Upper lobe of left lung (tissue), 6 donors: ENCODE measurements around the gene RUNX1. TPM values are rescaled to one million over a fixed set of nuclear protein-coding genes. Genes with fewer than 3 reads are reported as not detected.
A peak's percentile ranks its signal among the peaks of the same experiment; 100 is the strongest.

ENCODE experiments used
- ATAC-seq, 2 donors: fragments of 200-7000 bp; cut with Tn5 transposase; one replicate each; pipeline ENCODE4 v1.9.1; 2022; ENCODE audit warnings: mild to moderate bottlenecking in 2 of 2, moderate library complexity in 2 of 2; ENCODE audit not compliant: low FRiP score in 2 of 2
- DNase-seq, 2 donors: peaks; one replicate each; pipeline ENCODE4 v3.0.0-alpha.2; 2019 to 2020
- H3K27ac ChIP-seq, 4 donors: fragments of 200-600 bp; sonication (generic); one replicate each; pipeline ENCODE4 v1.5.1; 2016 to 2019
- H3K27me3 ChIP-seq, 4 donors: fragments of 200-600 bp; sonication (generic); one replicate each; pipeline ENCODE4 v1.5.1; 2017 to 2019
- H3K36me3 ChIP-seq, 4 donors: fragments of 200-600 bp; sonication (generic); one replicate each; pipeline ENCODE4 v1.5.1; 2016 to 2019
- H3K4me1 ChIP-seq, 4 donors: fragments of 200-600 bp; sonication (generic); one replicate each; pipeline ENCODE4 v1.5.1; 2018 to 2019
- H3K4me3 ChIP-seq, 4 donors: fragments of 200-600 bp; sonication (generic); one replicate each; pipeline ENCODE4 v1.5.1; 2017 to 2019; ENCODE audit warnings: mild to moderate bottlenecking in 2 of 4, moderate library complexity in 1 of 4
- H3K9me3 ChIP-seq, 4 donors: fragments of 200-600 bp; sonication (generic); one replicate each; pipeline ENCODE4 v1.5.1; 2018 to 2019
- EP300 ChIP-seq, 4 donors: sonication (generic); formaldehyde crosslinking; IDR thresholded peaks; one replicate each; pipeline ENCODE4 v1.5.1; 2017; ENCODE audit warnings: antibody characterized with exemption in 4 of 4, control low read depth in 2 of 4
- POLR2A ChIP-seq, 4 donors: fragments of 450-650 bp; IDR thresholded peaks; one replicate each; pipeline ENCODE4 v1.5.1; 2016 to 2017; ENCODE audit warnings: antibody characterized with exemption in 4 of 4, mild to moderate bottlenecking in 2 of 4
- POLR2AphosphoS5 ChIP-seq, 2 donors: sonication (generic); formaldehyde crosslinking; IDR thresholded peaks; one replicate each; pipeline ENCODE4 v1.5.1; 2017; ENCODE audit warnings: antibody characterized with exemption in 2 of 2
- WGBS, 2 donors: methylation state at CpG; one replicate each; pipeline ENCODE4 v1.1.5; 2017 to 2018; 5-methylcytosine and 5-hydroxymethylcytosine counted together
- total RNA-seq, 6 donors: library from RNA; depleted of rRNA in 4 of 6; stranded (reverse); fragments of >200 nt in 4 of 6; gene quantifications; one replicate each; pipeline versions ENCODE4 v1.1.0 to v1.2.1, GENCODE V29; 2016 to 2021
- TF ChIP-seq, protein P1 (sequence below), 6 experiments: fragments of 450-650 bp in 4 of 6; fragments of 200-600 bp in 2 of 6; sonication (generic) in 2 of 6; IDR thresholded peaks; one replicate each; pipeline ENCODE4 v1.5.1; 2016 to 2019; ENCODE audit warnings: antibody characterized with exemption in 6 of 6
- donor health status: DM: no; HTN: no; CAD: no; lungs with moderate emphysema.
- donor health status: DM: no; HTN: yes; CAD: no; lungs with severe emphysema.

RUNX1 gene
- total RNA-seq, 6 donors from 2014 or later: 62.2 to 252 (median 98.2) TPM

DNA sequence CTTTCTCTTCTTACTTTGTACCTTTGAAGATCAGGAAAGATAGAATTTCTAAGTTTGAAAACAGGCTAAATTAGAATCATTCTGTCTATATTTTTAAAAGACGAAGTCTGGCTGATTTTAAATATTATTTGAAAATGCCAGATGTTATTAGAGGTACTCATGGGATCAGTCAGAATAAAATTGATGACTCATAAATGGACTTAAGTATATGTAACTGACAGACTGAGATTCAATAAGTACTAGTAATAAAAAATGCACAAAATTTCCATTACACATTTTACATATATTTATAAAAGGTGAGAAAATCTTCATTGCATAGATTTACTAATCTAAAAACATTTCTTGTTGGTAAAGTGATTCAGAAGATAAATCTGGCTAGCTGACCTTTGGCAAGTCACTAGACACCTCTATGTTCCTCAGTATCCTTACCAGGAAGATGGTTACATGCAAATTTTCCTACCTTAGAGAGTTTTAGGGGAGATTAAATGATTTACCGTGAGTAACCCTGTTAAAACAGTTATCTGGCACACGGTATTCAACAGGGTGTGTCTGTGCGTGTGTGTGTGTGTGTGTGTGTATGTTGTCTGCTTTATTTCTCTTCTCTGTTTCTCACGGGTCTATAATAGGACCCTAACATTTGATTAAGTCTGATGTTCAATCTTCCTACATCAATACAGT, 189.0 kb downstream of the RUNX1 start:
- H3K36me3 ChIP-seq: peaks cover 30 to 70% (median 46%) of the 10 kb centered on the region in 4 donors
- TF ChIP-seq POLR2AphosphoS5 (IDR thresholded peaks at IDR 0.05) (no peak), POLR2A (IDR thresholded peaks at IDR 0.05) (no peak), EP300 (IDR thresholded peaks at IDR 0.05) (no peak)
- TF ChIP-seq, protein P1, sequence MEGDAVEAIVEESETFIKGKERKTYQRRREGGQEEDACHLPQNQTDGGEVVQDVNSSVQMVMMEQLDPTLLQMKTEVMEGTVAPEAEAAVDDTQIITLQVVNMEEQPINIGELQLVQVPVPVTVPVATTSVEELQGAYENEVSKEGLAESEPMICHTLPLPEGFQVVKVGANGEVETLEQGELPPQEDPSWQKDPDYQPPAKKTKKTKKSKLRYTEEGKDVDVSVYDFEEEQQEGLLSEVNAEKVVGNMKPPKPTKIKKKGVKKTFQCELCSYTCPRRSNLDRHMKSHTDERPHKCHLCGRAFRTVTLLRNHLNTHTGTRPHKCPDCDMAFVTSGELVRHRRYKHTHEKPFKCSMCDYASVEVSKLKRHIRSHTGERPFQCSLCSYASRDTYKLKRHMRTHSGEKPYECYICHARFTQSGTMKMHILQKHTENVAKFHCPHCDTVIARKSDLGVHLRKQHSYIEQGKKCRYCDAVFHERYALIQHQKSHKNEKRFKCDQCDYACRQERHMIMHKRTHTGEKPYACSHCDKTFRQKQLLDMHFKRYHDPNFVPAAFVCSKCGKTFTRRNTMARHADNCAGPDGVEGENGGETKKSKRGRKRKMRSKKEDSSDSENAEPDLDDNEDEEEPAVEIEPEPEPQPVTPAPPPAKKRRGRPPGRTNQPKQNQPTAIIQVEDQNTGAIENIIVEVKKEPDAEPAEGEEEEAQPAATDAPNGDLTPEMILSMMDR (IDR thresholded peaks at IDR 0.05): no peak
- ATAC-seq (no peak), DNase-seq (no peak)
- no peaks in the 10 kb centered on the region for H3K27me3 ChIP-seq
- no peak overlapping the region for H3K4me3 ChIP-seq
- peaks cover 4 to 14% (median 13%) of the 10 kb centered on the region in 4 donors for H3K4me1 ChIP-seq
- no peak overlapping the region for H3K27ac ChIP-seq
- 67 to 81% methylated on average over 5 of the region's 5 CpGs for WGBS, 2 donors
- H3K9me3 ChIP-seq: no peaks in the 10 kb centered on the region

DNA sequence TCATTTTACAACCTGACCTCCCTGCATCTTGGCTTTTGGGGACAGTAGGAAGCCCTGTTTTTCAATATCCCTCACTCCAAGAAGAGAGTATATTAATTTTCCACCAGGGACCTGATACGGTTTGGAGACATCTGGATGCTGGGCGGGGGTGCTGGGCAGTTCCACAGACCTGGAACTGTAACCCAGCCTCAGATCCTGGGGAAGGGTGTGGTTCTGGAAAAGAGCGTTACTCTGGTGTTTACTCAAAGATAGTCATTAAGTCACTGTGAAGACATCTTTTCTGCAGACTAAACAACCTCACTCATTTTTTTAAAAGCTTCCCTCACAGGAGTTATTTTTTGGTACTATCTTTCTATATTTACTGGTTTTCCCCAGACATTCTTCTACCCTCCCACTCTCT, 190.5 kb downstream of the RUNX1 start:
- H3K36me3 ChIP-seq: peaks cover 30 to 72% (median 48%) of the 10 kb centered on the region in 4 donors

DNA sequence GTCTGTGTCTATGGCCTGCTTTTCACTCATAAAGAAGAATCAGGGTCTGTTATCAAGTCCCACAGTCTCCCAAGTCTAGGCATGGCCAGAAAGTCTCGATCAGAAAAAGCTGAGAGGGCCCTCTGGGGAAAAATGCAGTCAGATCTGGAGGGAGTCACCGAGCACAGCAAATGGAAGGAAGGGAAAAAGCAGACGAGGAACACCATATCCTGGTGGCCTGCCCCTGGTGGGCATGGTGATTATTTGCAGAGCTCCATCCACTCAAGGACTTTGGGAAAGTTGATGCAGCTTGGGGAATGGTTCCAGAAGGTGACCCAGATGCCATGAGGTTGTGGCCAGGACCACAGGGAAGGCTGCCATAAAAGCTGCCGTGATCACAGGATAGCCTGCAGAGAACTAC, 191.2 kb downstream of the RUNX1 start:
- Histone ChIP-seq H3K4me1 (peaks cover 0 to 3% (median 0%) of the 10 kb centered on the region in 4 donors), H3K27me3 (no peaks in the 10 kb centered on the region), H3K36me3 (peaks cover 30 to 77% (median 53%) of the 10 kb centered on the region in 4 donors), H3K4me3 (no peak overlapping the region), H3K9me3 (no peaks in the 10 kb centered on the region), H3K27ac (no peak overlapping the region)
- no peak for DNase-seq
- no peak for ATAC-seq
- no peak for TF ChIP-seq POLR2A (IDR thresholded peaks at IDR 0.05)
- TF ChIP-seq EP300 (IDR thresholded peaks at IDR 0.05): no peak
- no peak for TF ChIP-seq POLR2AphosphoS5 (IDR thresholded peaks at IDR 0.05)
- TF ChIP-seq, protein P1 (IDR thresholded peaks at IDR 0.05): no peak
- 75 to 85% methylated on average over 4 of the region's 4 CpGs for WGBS, 2 donors

More for the DNA sequence above, 190.5 kb downstream of the RUNX1 start:
- Histone ChIP-seq H3K27me3 (no peaks in the 10 kb centered on the region), H3K27ac (no peak overlapping the region), H3K4me3 (no peak overlapping the region), H3K4me1 (peaks cover 0 to 3% (median under 1%) of the 10 kb centered on the region in 4 donors), H3K9me3 (no peaks in the 10 kb centered on the region)
- ATAC-seq: peak in 1 of 2 donors; percentile 87
- WGBS, 2 donors: 59 to 69% methylated on average over 3 of the region's 3 CpGs
- no peak for DNase-seq
- TF ChIP-seq, protein P1 (IDR thresholded peaks at IDR 0.05): no peak

DNA sequence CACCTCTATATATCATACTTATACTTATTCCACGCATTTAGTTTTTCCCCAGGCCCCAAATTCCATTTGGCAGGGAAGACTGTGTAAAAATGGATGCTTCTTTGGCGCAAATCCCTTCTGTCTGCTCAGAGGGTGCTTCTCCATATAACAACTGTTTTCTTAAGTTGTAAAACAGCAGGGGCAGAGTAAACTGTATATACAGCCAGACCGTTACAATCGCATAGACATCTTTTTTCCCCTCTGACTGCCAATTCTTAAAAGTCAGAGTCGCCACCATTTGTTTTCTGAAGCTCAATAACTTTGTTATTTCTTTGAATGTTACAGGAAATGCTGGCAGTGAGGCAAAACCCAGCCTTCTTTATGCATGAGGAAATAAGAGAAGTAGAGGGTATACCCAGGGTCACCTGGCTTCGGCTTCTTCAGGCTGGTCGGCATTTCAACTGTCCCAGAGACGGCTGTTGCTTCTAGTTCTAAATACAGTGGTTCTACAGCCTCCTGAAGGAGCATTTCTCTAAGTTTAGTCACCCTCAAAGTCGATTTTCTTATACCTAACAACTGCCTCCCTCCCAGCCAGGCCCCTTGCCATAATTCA, 191.9 kb downstream of the RUNX1 start:
- no peak for TF ChIP-seq POLR2A (IDR thresholded peaks at IDR 0.05)
- TF ChIP-seq EP300 (IDR thresholded peaks at IDR 0.05): no peak
- TF ChIP-seq, protein P1 (IDR thresholded peaks at IDR 0.05): no peak
- no peak for TF ChIP-seq POLR2AphosphoS5 (IDR thresholded peaks at IDR 0.05)
- Histone ChIP-seq H3K36me3 (peaks cover 28 to 77% (median 52%) of the 10 kb centered on the region in 4 donors), H3K27ac (no peak overlapping the region), H3K27me3 (no peaks in the 10 kb centered on the region), H3K4me3 (no peak overlapping the region), H3K4me1 (peaks cover 0 to 3% (median 0%) of the 10 kb centered on the region in 4 donors), H3K9me3 (no peaks in the 10 kb centered on the region)
- DNase-seq (no peak), ATAC-seq (no peak)
- WGBS, 2 donors: 61 to 71% methylated on average over 9 of the region's 9 CpGs
